ENCODE data around the gene MAST2.

DNA sequence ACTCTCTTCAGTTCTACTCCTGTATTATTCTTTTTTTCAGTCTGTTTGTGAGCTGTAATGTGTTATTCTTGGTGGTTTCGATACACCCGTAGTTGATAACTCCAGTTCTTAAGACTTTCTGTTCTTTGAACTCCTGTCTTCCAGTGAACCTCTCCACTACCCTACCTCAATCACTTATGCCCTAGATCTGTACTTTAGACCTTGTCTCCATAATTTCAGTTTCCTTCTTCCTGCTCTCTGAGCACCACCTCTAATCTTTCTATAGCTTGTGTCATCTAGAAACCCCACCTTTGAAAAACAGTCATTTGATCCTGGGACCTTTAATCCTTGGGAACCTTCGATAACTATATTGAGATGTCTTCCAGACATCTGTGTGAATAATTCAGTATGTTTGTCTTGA is 169.7 kb downstream of the MAST2 start:
- TF ChIP-seq, protein P1, sequence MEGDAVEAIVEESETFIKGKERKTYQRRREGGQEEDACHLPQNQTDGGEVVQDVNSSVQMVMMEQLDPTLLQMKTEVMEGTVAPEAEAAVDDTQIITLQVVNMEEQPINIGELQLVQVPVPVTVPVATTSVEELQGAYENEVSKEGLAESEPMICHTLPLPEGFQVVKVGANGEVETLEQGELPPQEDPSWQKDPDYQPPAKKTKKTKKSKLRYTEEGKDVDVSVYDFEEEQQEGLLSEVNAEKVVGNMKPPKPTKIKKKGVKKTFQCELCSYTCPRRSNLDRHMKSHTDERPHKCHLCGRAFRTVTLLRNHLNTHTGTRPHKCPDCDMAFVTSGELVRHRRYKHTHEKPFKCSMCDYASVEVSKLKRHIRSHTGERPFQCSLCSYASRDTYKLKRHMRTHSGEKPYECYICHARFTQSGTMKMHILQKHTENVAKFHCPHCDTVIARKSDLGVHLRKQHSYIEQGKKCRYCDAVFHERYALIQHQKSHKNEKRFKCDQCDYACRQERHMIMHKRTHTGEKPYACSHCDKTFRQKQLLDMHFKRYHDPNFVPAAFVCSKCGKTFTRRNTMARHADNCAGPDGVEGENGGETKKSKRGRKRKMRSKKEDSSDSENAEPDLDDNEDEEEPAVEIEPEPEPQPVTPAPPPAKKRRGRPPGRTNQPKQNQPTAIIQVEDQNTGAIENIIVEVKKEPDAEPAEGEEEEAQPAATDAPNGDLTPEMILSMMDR (conservative IDR thresholded peaks at IDR 0.05; ENCODE audit: low read length), result no peak
- no peak for TF ChIP-seq EZH2phosphoT487 (IDR thresholded peaks at IDR 0.05; ENCODE audit: borderline replicate concordance)

Data from Loucy (cell line).